Peyer's patch (tissue), 4 donors: ENCODE measurements around the gene MED7.
"Not testable (repeated sequence)": the region's sequence is repeated elsewhere in the genome, so short reads cannot be mapped to it uniquely, and the experiment has no call there.

Experiments used
- CTCF ChIP-seq, 6 experiments: fragments of 450-650 bp in 4 of 6; fragments of 200-600 bp in 2 of 6; sonication (generic) in 1 of 6; IDR thresholded peaks; one replicate each; pipeline ENCODE4 v1.5.1; 2017 to 2019; ENCODE audit warnings: antibody characterized with exemption in 6 of 6, mild to moderate bottlenecking in 3 of 6, moderate library complexity in 1 of 6
- POLR2A ChIP-seq, 2 donors: fragments of 450-650 bp; IDR thresholded peaks; one replicate each; pipeline ENCODE4 v1.5.1; 2017; ENCODE audit warnings: antibody characterized with exemption in 2 of 2, mild to moderate bottlenecking in 2 of 2, moderate library complexity in 2 of 2

GRCh38 chr5:157185122-157185521, 42.5 kb upstream of the MED7 start:
- not testable (repeated sequence) for TF ChIP-seq POLR2A, CTCF (IDR thresholded peaks at IDR 0.05)
